Measurements from ENCODE around the gene BTBD10. TPM values are rescaled to one million over a fixed set of nuclear protein-coding genes. Genes with fewer than 3 reads are reported as not detected.

BTBD10 gene
- total and polyA plus RNA-seq, 2 experiments from 2014 or later: 20.2 to 30.1 TPM

DNA sequence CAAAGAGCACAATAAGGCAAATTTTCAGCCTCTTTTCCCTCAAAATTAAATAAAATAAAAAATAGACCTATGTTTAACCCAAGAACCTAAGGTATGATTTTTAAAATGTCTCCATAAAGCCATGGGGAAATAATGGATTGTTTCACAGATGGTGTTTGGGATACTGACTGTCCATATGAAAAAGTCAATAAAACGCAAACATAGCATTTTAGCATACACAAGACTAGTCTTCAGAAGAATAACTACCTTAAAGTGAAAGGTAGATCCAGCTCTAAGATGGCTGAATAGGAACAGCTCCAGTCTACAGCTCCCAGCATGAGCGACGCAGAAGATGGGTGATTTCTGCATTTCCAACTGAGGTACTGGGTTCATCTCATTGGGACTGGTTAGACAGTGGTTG, 16.7 kb upstream of the BTBD10 start (continued):
- TF ChIP-seq, protein P1, sequence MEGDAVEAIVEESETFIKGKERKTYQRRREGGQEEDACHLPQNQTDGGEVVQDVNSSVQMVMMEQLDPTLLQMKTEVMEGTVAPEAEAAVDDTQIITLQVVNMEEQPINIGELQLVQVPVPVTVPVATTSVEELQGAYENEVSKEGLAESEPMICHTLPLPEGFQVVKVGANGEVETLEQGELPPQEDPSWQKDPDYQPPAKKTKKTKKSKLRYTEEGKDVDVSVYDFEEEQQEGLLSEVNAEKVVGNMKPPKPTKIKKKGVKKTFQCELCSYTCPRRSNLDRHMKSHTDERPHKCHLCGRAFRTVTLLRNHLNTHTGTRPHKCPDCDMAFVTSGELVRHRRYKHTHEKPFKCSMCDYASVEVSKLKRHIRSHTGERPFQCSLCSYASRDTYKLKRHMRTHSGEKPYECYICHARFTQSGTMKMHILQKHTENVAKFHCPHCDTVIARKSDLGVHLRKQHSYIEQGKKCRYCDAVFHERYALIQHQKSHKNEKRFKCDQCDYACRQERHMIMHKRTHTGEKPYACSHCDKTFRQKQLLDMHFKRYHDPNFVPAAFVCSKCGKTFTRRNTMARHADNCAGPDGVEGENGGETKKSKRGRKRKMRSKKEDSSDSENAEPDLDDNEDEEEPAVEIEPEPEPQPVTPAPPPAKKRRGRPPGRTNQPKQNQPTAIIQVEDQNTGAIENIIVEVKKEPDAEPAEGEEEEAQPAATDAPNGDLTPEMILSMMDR (conservative IDR thresholded peaks at IDR 0.05; ENCODE audit: low read depth in 2 of 2): no peak
- TF ChIP-seq POLR2AphosphoS5 (IDR thresholded peaks at IDR 0.05; ENCODE audit: low read depth) (no peak), ZNF331 (CRISPR knock-in tag; IDR thresholded peaks at IDR 0.05; ENCODE audit: low read depth) (no peak)

DNA sequence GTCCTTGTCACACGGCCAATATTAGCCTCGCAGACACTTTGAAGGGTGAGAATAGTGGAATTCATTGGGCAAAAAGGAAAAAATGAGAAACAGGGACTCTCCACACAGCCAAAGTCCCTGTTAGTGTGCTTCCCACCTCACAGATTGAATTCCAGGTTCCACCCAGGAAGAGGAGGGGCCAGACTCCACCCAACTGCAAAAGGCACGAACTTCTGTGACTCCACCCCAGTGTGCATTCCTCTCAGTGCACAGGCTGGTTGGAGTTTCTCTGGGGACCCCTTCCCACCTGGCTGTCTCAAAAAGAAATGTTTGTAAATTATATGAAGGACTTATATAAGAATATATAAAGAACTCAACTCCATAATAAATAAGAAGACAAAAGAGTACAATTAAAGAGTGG, 12.1 kb upstream of the BTBD10 start:
- H3K4me1 Mint-ChIP-seq: peaks cover 16% of the 10 kb centered on the region
- H2AFZ ChIP-seq: peak overlapping the region; percentile 56
- H3K9me3 Mint-ChIP-seq: peaks cover 17% of the 10 kb centered on the region
- H3K9me2 ChIP-seq (ENCODE audit: insufficient read depth): no peaks in the 10 kb centered on the region
- H3K4me3 ChIP-seq: no peak overlapping the region
- TF ChIP-seq EZH2phosphoT487 (IDR thresholded peaks at IDR 0.05; ENCODE audit: unreplicated experiment): no peak
- TF ChIP-seq EZH2 (IDR thresholded peaks at IDR 0.05; ENCODE audit: low read depth, unreplicated experiment): no peak
- TF ChIP-seq CREB1 (CRISPR knock-in tag; IDR thresholded peaks at IDR 0.05; ENCODE audit: low read depth): no peak
- TF ChIP-seq POLR2AphosphoS5 (IDR thresholded peaks at IDR 0.05; ENCODE audit: low read depth): no peak
- TF ChIP-seq NANOG (IDR thresholded peaks at IDR 0.05; ENCODE audit: borderline replicate concordance): no peak
- TF ChIP-seq, protein P2, sequence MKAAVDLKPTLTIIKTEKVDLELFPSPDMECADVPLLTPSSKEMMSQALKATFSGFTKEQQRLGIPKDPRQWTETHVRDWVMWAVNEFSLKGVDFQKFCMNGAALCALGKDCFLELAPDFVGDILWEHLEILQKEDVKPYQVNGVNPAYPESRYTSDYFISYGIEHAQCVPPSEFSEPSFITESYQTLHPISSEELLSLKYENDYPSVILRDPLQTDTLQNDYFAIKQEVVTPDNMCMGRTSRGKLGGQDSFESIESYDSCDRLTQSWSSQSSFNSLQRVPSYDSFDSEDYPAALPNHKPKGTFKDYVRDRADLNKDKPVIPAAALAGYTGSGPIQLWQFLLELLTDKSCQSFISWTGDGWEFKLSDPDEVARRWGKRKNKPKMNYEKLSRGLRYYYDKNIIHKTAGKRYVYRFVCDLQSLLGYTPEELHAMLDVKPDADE (IDR thresholded peaks at IDR 0.05): no peak
- no peak for TF ChIP-seq ZNF114 (CRISPR knock-in tag; IDR thresholded peaks at IDR 0.05)
- H3K36me3 Mint-ChIP-seq (ENCODE audit: low read depth): peaks cover 2% of the 10 kb centered on the region; the same call in 1 of the 3 replicates
- no peaks in the 10 kb centered on the region for H3K27me3 Mint-ChIP-seq (ENCODE audit: insufficient read depth, low read depth, poor library complexity)
- H3K36me3 ChIP-seq (ENCODE audit: insufficient read depth): no peaks in the 10 kb centered on the region; the same call in 1 of the 2 replicates
- no peak overlapping the region for H3K27ac ChIP-seq (ENCODE audit: low read depth)
- H3K4me2 ChIP-seq: no peak overlapping the region
- H3K27me3 ChIP-seq (ENCODE audit: insufficient read depth): no peaks in the 10 kb centered on the region
- no peaks in the 10 kb centered on the region for H3K79me2 ChIP-seq (replicated peaks; ENCODE audit: insufficient read depth)
- ATAC-seq (no peak), DNase-seq (ENCODE audit: low spot score) (no peak)
- no peaks in the 10 kb centered on the region for H3F3A ChIP-seq (replicated peaks; ENCODE audit: low read depth)
- no peaks in the 10 kb centered on the region for H4K20me1 ChIP-seq (replicated peaks; ENCODE audit: insufficient read depth)
- H3K4me3 Mint-ChIP-seq: no peak overlapping the region
- peaks cover 15% of the 10 kb centered on the region for H3K4me1 ChIP-seq (ENCODE audit: insufficient read depth)
- no peak overlapping the region for H3K27ac Mint-ChIP-seq

DNA sequence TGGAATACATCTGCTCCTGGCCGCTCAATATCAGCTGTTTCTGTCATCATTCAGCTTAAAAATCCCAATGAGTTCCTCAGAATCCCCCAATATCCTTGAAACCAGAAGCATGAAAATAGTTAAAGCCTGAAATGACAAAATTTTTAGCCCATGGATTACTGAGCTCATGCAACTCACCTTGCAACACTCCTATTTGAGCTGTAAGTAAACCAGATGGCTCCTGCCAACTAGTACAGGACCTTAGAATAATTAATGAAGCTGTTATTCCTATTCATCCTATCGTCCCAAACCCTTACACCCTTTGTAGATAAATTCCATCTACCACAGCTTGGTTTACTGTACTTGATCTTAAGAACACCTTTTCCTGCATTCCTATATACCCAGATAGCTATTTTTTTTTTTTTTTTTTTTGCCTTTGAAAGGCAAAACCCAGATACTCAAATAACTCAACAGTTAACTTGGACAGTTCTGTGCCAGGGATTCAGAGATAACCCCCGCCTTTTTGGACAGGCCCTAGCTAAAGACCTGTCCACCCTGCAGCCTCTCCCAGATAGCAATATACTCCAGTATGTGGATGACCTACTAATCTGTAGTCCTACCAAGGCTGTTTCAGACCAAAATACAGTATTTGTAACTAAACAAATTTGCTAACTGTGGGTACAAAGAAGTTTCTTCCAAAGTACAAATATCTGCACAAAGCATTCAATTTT, 10.1 kb upstream of the BTBD10 start:
- Mint-ChIP-seq H3K4me1 (peaks cover 16% of the 10 kb centered on the region), H3K9me3 (no peaks in the 10 kb centered on the region; the same call in 2 of the 3 replicates), H3K36me3 (ENCODE audit: low read depth) (no peaks in the 10 kb centered on the region), H3K27ac (no peak overlapping the region), H3K4me3 (no peak overlapping the region), H3K27me3 (ENCODE audit: insufficient read depth, low read depth, poor library complexity) (no peaks in the 10 kb centered on the region)
- Histone ChIP-seq H3K27me3 (ENCODE audit: insufficient read depth) (no peaks in the 10 kb centered on the region), H3K79me2 (replicated peaks; ENCODE audit: insufficient read depth) (no peaks in the 10 kb centered on the region), H3K9me2 (ENCODE audit: insufficient read depth) (no peaks in the 10 kb centered on the region), H3F3A (replicated peaks; ENCODE audit: low read depth) (no peaks in the 10 kb centered on the region), H3K4me2 (no peak overlapping the region), H3K36me3 (ENCODE audit: insufficient read depth) (no peaks in the 10 kb centered on the region), H3K27ac (ENCODE audit: low read depth) (no peak overlapping the region), H4K20me1 (replicated peaks; ENCODE audit: insufficient read depth) (no peaks in the 10 kb centered on the region), H2AFZ (no peak overlapping the region), H3K4me1 (ENCODE audit: insufficient read depth) (peaks cover 15% of the 10 kb centered on the region), H3K4me3 (no peak overlapping the region)
- no peak for ATAC-seq
- DNase-seq (ENCODE audit: low spot score): no peak
- TF ChIP-seq, protein P2 (IDR thresholded peaks at IDR 0.05): no peak
- TF ChIP-seq STAT1 (IDR thresholded peaks at IDR 0.05; ENCODE audit: unreplicated experiment) (no peak), JUNB (IDR thresholded peaks at IDR 0.05; ENCODE audit: unreplicated experiment) (no peak), ZNF331 (CRISPR knock-in tag; IDR thresholded peaks at IDR 0.05; ENCODE audit: low read depth) (no peak), POLR2AphosphoS5 (IDR thresholded peaks at IDR 0.05; ENCODE audit: low read depth) (no peak), ZNF114 (CRISPR knock-in tag; IDR thresholded peaks at IDR 0.05) (no peak)
- TF ChIP-seq, protein P3, sequence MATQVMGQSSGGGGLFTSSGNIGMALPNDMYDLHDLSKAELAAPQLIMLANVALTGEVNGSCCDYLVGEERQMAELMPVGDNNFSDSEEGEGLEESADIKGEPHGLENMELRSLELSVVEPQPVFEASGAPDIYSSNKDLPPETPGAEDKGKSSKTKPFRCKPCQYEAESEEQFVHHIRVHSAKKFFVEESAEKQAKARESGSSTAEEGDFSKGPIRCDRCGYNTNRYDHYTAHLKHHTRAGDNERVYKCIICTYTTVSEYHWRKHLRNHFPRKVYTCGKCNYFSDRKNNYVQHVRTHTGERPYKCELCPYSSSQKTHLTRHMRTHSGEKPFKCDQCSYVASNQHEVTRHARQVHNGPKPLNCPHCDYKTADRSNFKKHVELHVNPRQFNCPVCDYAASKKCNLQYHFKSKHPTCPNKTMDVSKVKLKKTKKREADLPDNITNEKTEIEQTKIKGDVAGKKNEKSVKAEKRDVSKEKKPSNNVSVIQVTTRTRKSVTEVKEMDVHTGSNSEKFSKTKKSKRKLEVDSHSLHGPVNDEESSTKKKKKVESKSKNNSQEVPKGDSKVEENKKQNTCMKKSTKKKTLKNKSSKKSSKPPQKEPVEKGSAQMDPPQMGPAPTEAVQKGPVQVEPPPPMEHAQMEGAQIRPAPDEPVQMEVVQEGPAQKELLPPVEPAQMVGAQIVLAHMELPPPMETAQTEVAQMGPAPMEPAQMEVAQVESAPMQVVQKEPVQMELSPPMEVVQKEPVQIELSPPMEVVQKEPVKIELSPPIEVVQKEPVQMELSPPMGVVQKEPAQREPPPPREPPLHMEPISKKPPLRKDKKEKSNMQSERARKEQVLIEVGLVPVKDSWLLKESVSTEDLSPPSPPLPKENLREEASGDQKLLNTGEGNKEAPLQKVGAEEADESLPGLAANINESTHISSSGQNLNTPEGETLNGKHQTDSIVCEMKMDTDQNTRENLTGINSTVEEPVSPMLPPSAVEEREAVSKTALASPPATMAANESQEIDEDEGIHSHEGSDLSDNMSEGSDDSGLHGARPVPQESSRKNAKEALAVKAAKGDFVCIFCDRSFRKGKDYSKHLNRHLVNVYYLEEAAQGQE (IDR thresholded peaks at IDR 0.05; ENCODE audit: unreplicated experiment): no peak
